IPS-NIHi7 (cell line): ENCODE measurements around the gene PLCB4.

Source experiments
- DNase-seq: peaks from one replicate; pipeline ENCODE4 v3.0.0; 2012; ENCODE audit warnings: mixed read lengths; ENCODE audit errors: extremely low spot score

The PLCB4 gene

GRCh38 chr20:9447182-9447581 lies 378.3 kb downstream of the PLCB4 start:
- DNase-seq, result no peak

GRCh38 chr20:9453201-9453600 lies 384.3 kb downstream of the PLCB4 start:
- DNase-seq, result no peak

GRCh38 chr20:9454791-9455190 lies 385.9 kb downstream of the PLCB4 start:
- DNase-seq, result no peak

- DNase-seq, result no peak
Measured at GRCh38 chr20:9457136-9457535, 388.2 kb downstream of the PLCB4 start.

- peak; percentile 67 for DNase-seq
Measured at GRCh38 chr20:9458138-9458796, 389.4 kb downstream of the PLCB4 start.

GRCh38 chr20:9460518-9460917 lies 391.6 kb downstream of the PLCB4 start:
- DNase-seq, result no peak

GRCh38 chr20:9467995-9468394 lies 399.1 kb downstream of the PLCB4 start:
- peak; percentile 67 for DNase-seq

- DNase-seq, result no peak
Measured at GRCh38 chr20:9474835-9475415, 406.0 kb downstream of the PLCB4 start.

- DNase-seq, result no peak
Measured at GRCh38 chr20:9475456-9475855, 406.6 kb downstream of the PLCB4 start.

- no peak for DNase-seq
Measured at GRCh38 chr20:9476174-9476573, 407.3 kb downstream of the PLCB4 start.

- DNase-seq, result no peak
Measured at GRCh38 chr20:9476637-9477036, 407.8 kb downstream of the PLCB4 start.

GRCh38 chr20:9478771-9479170 lies 409.9 kb downstream of the PLCB4 start:
- no peak for DNase-seq

GRCh38 chr20:9480066-9480465 lies 411.2 kb downstream of the PLCB4 start:
- no peak for DNase-seq

- DNase-seq, result no peak
Measured at GRCh38 chr20:9482180-9482579, 413.3 kb downstream of the PLCB4 start.

- DNase-seq, result no peak
Measured at GRCh38 chr20:9483131-9483530, 414.2 kb downstream of the PLCB4 start.

- DNase-seq, result no peak
Measured at GRCh38 chr20:9485614-9486340, 416.9 kb downstream of the PLCB4 start.

GRCh38 chr20:9487231-9487630 lies 418.3 kb downstream of the PLCB4 start:
- no peak for DNase-seq

GRCh38 chr20:9488063-9488462 lies 419.2 kb downstream of the PLCB4 start:
- DNase-seq, result no peak

- DNase-seq, result no peak
Measured at GRCh38 chr20:9490161-9490560, 421.3 kb downstream of the PLCB4 start.

- DNase-seq, result no peak
Measured at GRCh38 chr20:9490631-9491030, 421.7 kb downstream of the PLCB4 start.

- DNase-seq, result no peak
Measured at GRCh38 chr20:9491324-9491723, 422.4 kb downstream of the PLCB4 start.

GRCh38 chr20:9492067-9492466 lies 423.2 kb downstream of the PLCB4 start:
- DNase-seq, result no peak

GRCh38 chr20:9493803-9494202 lies 424.9 kb downstream of the PLCB4 start:
- no peak for DNase-seq
